Panc1 (cell line): ENCODE data around the gene TRNP1.

Source experiments
- CTCF ChIP-seq: fragments of 450-650 bp; IDR thresholded peaks from 2 replicates; pipeline ENCODE4 v1.5.1; 2017; ENCODE audit warnings: mild to moderate bottlenecking
- POLR2AphosphoS5 ChIP-seq: IDR thresholded peaks from 2 replicates; pipeline ENCODE4 v1.6.1; 2012; ENCODE audit warnings: mild to moderate bottlenecking, low read depth, low read length, moderate library complexity

- TF ChIP-seq POLR2AphosphoS5 (no peak), CTCF (no peak)
These were observed 42.3 kb upstream of the TRNP1 start for GRCh38 chr1:26951216-26951615.
